ENCODE data around the gene SMIM43. TPM values are rescaled to one million over a fixed set of nuclear protein-coding genes. Genes with fewer than 3 reads are reported as not detected.
A peak's percentile ranks its signal among the peaks of the same experiment; 100 is the strongest.

SMIM43 gene
- total RNA-seq, 2 donors from 2014 or later, result not detected

DNA sequence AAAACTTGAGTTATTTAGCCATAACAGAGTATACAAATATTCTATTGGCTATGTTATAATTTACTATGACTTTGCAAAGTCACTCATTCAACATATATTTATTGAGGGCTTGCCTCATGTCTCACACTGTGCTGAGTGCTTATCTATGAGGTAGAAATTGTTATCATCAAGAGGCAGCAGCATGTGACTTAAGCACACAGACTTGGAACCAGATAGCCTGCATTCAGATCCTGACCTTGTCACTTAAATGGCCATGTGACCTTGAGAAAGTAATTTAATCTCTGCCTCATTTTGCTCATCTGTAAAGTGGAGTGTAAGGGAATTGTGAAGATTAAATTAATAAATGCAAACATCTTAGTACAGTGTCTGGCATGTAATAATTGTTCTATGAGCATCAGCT, 26.0 kb upstream of the SMIM43 start:
- no peak overlapping the region for H3K4me3 Mint-ChIP-seq
- ATAC-seq (no peak), DNase-seq (ENCODE audit: low spot score) (no peak)
- H3K36me3 Mint-ChIP-seq, result no peaks in the 10 kb centered on the region
- H3K27ac Mint-ChIP-seq, result no peak overlapping the region
- H3K27me3 Mint-ChIP-seq, result peaks cover 42 to 46% of the 10 kb centered on the region in 2 donors
- H3K9me3 Mint-ChIP-seq, result no peaks in the 10 kb centered on the region
- peaks cover 0 to 9% of the 10 kb centered on the region in 2 donors for H3K4me1 Mint-ChIP-seq (ENCODE audit: low read depth in 2 of 2)

DNA sequence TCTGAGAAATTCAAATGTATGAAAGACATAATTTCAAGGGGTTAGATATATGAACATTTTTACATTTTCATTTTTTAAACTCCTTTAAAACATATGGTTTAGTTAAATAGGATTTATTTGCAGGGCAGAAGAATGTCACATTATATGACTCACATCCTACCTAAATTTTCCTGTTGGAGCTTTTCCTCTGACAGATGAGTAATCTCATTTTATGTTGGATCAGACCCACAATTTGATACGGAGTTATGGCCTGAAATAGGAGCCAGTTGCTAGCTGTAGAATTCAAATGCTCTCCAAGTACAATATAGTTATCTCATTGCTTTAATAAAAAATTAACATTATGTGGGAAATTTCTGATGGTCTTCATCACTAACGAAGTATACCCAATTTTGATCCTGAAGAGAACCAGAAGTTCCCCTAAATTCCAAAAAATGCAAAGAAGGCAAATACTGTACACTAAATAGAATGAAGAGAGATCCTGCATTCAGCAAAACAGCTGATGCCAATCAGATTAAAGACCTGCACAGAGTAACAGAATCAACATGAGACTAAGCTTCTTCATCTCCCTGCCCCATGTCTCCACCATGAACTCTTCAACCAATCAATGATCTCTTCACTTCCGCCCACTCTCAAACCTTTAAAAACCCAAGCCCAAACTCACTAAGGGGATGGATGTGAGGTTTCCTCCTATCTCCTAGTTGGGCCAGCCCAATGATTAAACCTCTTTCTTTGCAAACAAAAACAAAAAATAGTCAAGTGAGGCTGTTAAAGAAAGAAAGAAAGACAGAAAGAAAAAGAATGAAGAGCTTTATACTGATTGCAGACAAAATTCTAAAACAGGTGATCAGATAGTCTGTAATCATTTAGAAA, 25.2 kb upstream of the SMIM43 start:
- H3K4me3 Mint-ChIP-seq, result no peak overlapping the region
- no peak for ATAC-seq
- H3K27me3 Mint-ChIP-seq, result peaks cover 41 to 48% of the 10 kb centered on the region in 2 donors

GRCh38 chr4:121789455-121789854, 24.5 kb upstream of the SMIM43 start:
- peaks cover 0 to 9% of the 10 kb centered on the region in 2 donors for H3K4me1 Mint-ChIP-seq (ENCODE audit: low read depth in 2 of 2)
- peak overlapping the region in 1 of 2 donors; percentile 47 for H3K27ac Mint-ChIP-seq
- no peak overlapping the region for H3K4me3 Mint-ChIP-seq
- H3K27me3 Mint-ChIP-seq, result peaks cover 39 to 42% of the 10 kb centered on the region in 2 donors
- ATAC-seq (no peak), DNase-seq (ENCODE audit: low spot score) (no peak)
- H3K36me3 Mint-ChIP-seq, result no peaks in the 10 kb centered on the region
- H3K9me3 Mint-ChIP-seq, result no peaks in the 10 kb centered on the region

More for the DNA sequence above, 25.2 kb upstream of the SMIM43 start:
- Mint-ChIP-seq H3K27ac (no peak overlapping the region), H3K4me1 (ENCODE audit: low read depth in 2 of 2) (peaks cover 0 to 9% of the 10 kb centered on the region in 2 donors), H3K36me3 (no peaks in the 10 kb centered on the region), H3K9me3 (no peaks in the 10 kb centered on the region)
- DNase-seq (ENCODE audit: low spot score), result no peak

DNA sequence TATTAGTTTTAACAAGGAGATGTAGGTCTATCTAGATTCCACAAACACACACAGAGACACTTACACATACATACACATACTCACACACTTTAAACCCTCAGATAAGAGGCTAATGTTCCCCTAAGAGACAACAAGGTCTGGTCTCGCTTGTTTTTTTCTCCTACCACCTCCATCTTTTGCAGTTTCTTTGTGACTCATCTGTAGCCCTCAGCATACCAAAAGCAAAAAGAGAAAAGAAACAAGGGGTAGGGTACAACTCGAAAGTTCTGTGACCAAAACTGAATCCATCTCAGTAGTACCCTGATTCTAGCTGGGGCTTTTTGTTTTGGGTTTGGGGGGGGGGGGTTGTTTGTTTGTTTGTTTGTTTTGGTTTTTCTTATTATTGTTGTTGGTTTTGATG, 23.9 kb upstream of the SMIM43 start:
- Mint-ChIP-seq H3K36me3 (peaks cover under 1% of the 10 kb centered on the region), H3K4me3 (no peak overlapping the region), H3K4me1 (ENCODE audit: low read depth in 2 of 2) (peaks cover 0 to 9% of the 10 kb centered on the region in 2 donors), H3K9me3 (no peaks in the 10 kb centered on the region), H3K27ac (peak overlapping the region in 1 of 2 donors; percentile 47), H3K27me3 (peaks cover 41 to 43% of the 10 kb centered on the region in 2 donors)
- DNase-seq (ENCODE audit: low spot score), result no peak
- ATAC-seq, result no peak

DNA sequence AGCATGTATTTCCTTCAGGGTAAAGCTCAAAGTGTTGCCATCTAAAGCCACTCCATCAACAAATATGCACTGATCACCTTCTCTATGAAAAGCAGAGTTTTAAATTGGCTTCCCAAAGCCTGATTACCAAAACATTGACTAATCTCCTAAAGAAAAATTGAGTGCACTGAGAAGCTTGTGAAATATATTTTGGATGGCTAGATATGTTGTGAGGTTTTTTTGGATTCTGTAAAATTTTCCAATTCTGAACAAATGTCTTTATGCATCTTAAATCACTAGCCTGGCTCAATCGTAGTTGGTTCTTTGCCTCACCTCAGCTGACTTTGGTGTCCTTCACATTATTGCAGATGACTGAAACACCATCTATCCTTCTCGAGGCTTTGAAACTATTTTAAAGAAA, 21.3 kb upstream of the SMIM43 start:
- H3K4me1 Mint-ChIP-seq (ENCODE audit: low read depth in 2 of 2), result peaks cover 0 to 9% of the 10 kb centered on the region in 2 donors
- peaks cover 4% of the 10 kb centered on the region for H3K36me3 Mint-ChIP-seq
- no peak overlapping the region for H3K27ac Mint-ChIP-seq
- no peak overlapping the region for H3K4me3 Mint-ChIP-seq
- H3K9me3 Mint-ChIP-seq, result no peaks in the 10 kb centered on the region
- DNase-seq (ENCODE audit: low spot score) (no peak), ATAC-seq (no peak)
- peaks cover 49 to 57% of the 10 kb centered on the region in 2 donors for H3K27me3 Mint-ChIP-seq

DNA sequence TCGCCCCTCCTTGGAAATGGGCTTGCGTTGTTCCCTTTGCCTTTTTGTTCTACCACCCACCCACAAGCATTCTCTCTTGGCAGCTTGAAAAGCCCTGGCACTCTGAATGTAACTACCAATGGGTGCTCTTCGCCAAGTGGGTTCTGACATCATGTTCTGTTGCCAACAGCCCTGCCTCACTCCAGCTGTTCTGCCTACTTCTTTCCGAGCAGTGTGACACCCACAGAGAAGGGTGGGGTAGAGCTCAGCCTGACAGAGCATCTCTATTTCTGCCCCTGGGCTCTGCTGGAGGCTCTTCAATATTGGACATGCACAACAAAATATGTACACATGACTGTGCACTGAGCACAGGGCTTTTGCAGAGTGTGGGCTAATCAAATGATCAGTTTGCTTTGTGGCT, 20.5 kb upstream of the SMIM43 start:
- Mint-ChIP-seq H3K27me3 (peaks cover 51 to 62% of the 10 kb centered on the region in 2 donors), H3K27ac (no peak overlapping the region)

GRCh38 chr4:121784975-121785374, 20.0 kb upstream of the SMIM43 start:
- ATAC-seq, result no peak
- Mint-ChIP-seq H3K4me1 (ENCODE audit: low read depth in 2 of 2) (peaks cover 0 to 9% of the 10 kb centered on the region in 2 donors), H3K27ac (no peak overlapping the region), H3K4me3 (no peak overlapping the region), H3K36me3 (peaks cover 4% of the 10 kb centered on the region), H3K9me3 (no peaks in the 10 kb centered on the region), H3K27me3 (peaks cover 50 to 63% of the 10 kb centered on the region in 2 donors)
- no peak for DNase-seq (ENCODE audit: low spot score)

More for the DNA sequence above, 20.5 kb upstream of the SMIM43 start:
- Mint-ChIP-seq H3K4me3 (no peak overlapping the region), H3K9me3 (no peaks in the 10 kb centered on the region), H3K36me3 (peaks cover 4% of the 10 kb centered on the region), H3K4me1 (ENCODE audit: low read depth in 2 of 2) (peaks cover 0 to 9% of the 10 kb centered on the region in 2 donors)
- DNase-seq (ENCODE audit: low spot score), result no peak
- no peak for ATAC-seq

DNA sequence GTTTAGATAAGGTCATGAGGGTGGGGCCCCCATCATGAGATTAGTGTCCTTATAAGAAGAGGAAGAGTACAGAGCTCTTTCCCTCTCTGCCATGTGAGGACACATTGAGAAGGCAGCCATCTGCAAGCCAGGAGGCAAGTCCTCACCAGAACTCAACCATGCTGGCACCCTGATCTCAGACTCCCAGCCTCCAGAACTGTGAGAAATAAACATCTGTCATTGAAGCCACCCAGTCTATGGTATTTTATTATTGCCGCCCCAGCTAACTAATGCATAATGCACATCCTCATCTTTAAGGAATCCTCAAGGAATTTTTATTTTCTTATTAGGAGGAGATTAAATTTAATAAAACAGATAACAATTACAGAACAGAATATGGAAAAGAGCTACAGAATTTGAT, 19.4 kb upstream of the SMIM43 start:
- Mint-ChIP-seq H3K27ac (no peak overlapping the region), H3K27me3 (peaks cover 50 to 65% of the 10 kb centered on the region in 2 donors), H3K4me3 (no peak overlapping the region), H3K9me3 (no peaks in the 10 kb centered on the region), H3K36me3 (peaks cover 4% of the 10 kb centered on the region), H3K4me1 (ENCODE audit: low read depth in 2 of 2) (peaks cover 0 to 9% of the 10 kb centered on the region in 2 donors)
- no peak for DNase-seq (ENCODE audit: low spot score)
- no peak for ATAC-seq

DNA sequence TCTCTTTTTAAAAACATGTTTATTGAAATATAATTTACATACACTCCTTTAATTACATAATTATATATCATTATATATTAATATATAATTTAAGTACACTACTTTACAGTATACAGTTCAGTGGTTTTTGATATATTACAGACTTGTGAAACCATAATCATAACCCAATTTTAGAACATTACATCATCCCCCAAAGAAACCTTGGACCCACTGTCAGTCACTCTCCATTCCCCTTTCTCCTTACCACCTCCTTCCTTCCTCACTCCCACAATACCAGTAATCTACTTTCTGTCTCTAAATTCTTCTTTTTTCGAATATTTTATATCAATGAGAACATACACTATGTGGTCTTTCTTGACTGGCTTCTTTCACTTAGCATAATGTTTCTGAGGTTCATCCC, 18.2 kb upstream of the SMIM43 start:
- no peak for ATAC-seq
- Mint-ChIP-seq H3K27ac (no peak overlapping the region), H3K36me3 (peaks cover 4% of the 10 kb centered on the region), H3K4me1 (ENCODE audit: low read depth in 2 of 2) (peaks cover 0 to 2% of the 10 kb centered on the region in 2 donors), H3K4me3 (no peak overlapping the region), H3K9me3 (no peaks in the 10 kb centered on the region), H3K27me3 (peaks cover 40 to 59% of the 10 kb centered on the region in 2 donors)
- DNase-seq (ENCODE audit: low spot score), result no peak

DNA sequence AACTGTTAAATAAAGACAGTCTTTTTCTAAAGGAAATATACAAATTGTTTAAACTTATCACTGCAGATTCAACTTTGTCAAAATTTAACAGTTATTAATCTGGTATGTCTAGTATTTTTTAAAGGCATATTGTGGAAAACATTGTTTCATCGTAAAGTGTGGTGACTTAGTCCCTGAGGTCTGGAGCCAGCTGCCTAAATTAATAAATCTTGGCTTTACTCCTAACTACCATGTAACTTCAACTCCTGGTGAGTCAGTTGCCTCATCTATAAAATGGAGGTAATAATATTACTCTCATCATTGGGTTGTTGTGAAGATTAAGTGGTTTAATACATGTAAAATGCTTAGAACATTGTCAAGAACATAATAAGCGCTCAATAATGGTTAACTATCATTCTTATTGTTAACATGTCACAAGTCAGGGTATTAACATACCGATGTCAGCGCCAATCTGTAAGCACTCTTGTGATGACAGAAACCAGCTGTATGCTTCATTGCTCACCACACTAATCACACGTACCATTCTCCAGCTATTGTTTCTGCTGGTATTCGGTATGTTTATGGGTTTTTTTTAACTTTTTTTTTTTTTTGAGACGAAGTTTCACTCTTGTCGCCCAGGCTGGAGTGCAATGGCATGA, 14.1 kb upstream of the SMIM43 start:
- Mint-ChIP-seq H3K36me3 (peaks cover 4% of the 10 kb centered on the region), H3K4me3 (no peak overlapping the region), H3K27me3 (peaks cover 36 to 46% of the 10 kb centered on the region in 2 donors), H3K4me1 (ENCODE audit: low read depth in 2 of 2) (no peaks in the 10 kb centered on the region), H3K27ac (no peak overlapping the region), H3K9me3 (no peaks in the 10 kb centered on the region)
- DNase-seq (ENCODE audit: low spot score), result no peak
- no peak for ATAC-seq

GRCh38 chr4:121777625-121778024, 12.7 kb upstream of the SMIM43 start:
- H3K4me1 Mint-ChIP-seq (ENCODE audit: low read depth in 2 of 2), result no peaks in the 10 kb centered on the region
- no peaks in the 10 kb centered on the region for H3K36me3 Mint-ChIP-seq
- H3K4me3 Mint-ChIP-seq, result peak overlapping the region; percentile 40
- peak in 1 of 2 donors; percentile 72 for ATAC-seq
- peaks cover 27 to 34% of the 10 kb centered on the region in 2 donors for H3K27me3 Mint-ChIP-seq
- peak overlapping the region in 1 of 2 donors; percentile 51 for H3K27ac Mint-ChIP-seq
- H3K9me3 Mint-ChIP-seq, result no peaks in the 10 kb centered on the region
- DNase-seq (ENCODE audit: low spot score), result no peak

- Mint-ChIP-seq H3K36me3 (no peaks in the 10 kb centered on the region), H3K9me3 (no peaks in the 10 kb centered on the region), H3K4me1 (ENCODE audit: low read depth in 2 of 2) (no peaks in the 10 kb centered on the region), H3K27me3 (peaks cover 27 to 33% of the 10 kb centered on the region in 2 donors), H3K4me3 (peak overlapping the region; percentile 11), H3K27ac (peak overlapping the region in 1 of 2 donors; percentile 51)
- peak in 1 of 2 donors; percentile 44 for ATAC-seq
- no peak for DNase-seq (ENCODE audit: low spot score)
These were observed 11.8 kb upstream of the SMIM43 start for GRCh38 chr4:121776610-121777401.

- no peak for ATAC-seq
- DNase-seq (ENCODE audit: low spot score), result no peak
- Mint-ChIP-seq H3K36me3 (no peaks in the 10 kb centered on the region), H3K4me1 (ENCODE audit: low read depth in 2 of 2) (no peaks in the 10 kb centered on the region), H3K27me3 (peaks cover 28 to 31% of the 10 kb centered on the region in 2 donors), H3K9me3 (no peaks in the 10 kb centered on the region), H3K27ac (no peak overlapping the region), H3K4me3 (no peak overlapping the region)
These were observed 8.9 kb upstream of the SMIM43 start for GRCh38 chr4:121773883-121774282.

Measured in natural killer cell treated with Interleukin-12 subunit alpha and Interleukin-12 subunit beta and Interleukin-15 and Interleukin-18, amount 100 ng/mL, for 72 hours (primary cell).